DLD1 (cell line): Measurements from ENCODE around the gene GPT2.

Experiments
- in situ Hi-C: cut with HindIII; loops from 2 replicates; pipeline ENCODE4 v1.10.0; 2017; ENCODE audit warnings: low sequenced_read_pairs

The GPT2 gene

GRCh38 chr16:46961373-46962353 is 77.5 kb downstream of the GPT2 start:
- in situ Hi-C loops: no loop called here

GRCh38 chr16:46962629-46963028 is 78.5 kb downstream of the GPT2 start:
- in situ Hi-C loops: no loop called here

GRCh38 chr16:46968063-46968435 is 83.9 kb downstream of the GPT2 start:
- in situ Hi-C loops: no loop called here

GRCh38 chr16:46970089-46970488 is 85.9 kb downstream of the GPT2 start:
- in situ Hi-C loops: no loop called here

- in situ Hi-C loops: no loop called here
Measured at GRCh38 chr16:46971271-46971670, 87.1 kb downstream of the GPT2 start.

GRCh38 chr16:46972429-46973206 is 88.5 kb downstream of the GPT2 start:
- in situ Hi-C loops: no loop called here

GRCh38 chr16:46973207-46973995 is 89.2 kb downstream of the GPT2 start, which contains the start of gene DNAJA2:
Gene DNAJA2 (minus strand): TSS chr16:46973674. CDS start chr16:46973572, 102 bp downstream.
- in situ Hi-C loops: no loop called here

GRCh38 chr16:46973996-46974324 is 89.8 kb downstream of the GPT2 start:
- in situ Hi-C loops: no loop called here

- in situ Hi-C loops: no loop called here
Measured at GRCh38 chr16:46974352-46974751, 90.2 kb downstream of the GPT2 start.

- in situ Hi-C loops: no loop called here
Measured at GRCh38 chr16:46975165-46975564, 91.0 kb downstream of the GPT2 start.

GRCh38 chr16:46975908-46976470 is 91.8 kb downstream of the GPT2 start:
- in situ Hi-C loops: no loop called here

GRCh38 chr16:46976550-46976949 is 92.4 kb downstream of the GPT2 start:
- in situ Hi-C loops: no loop called here
